ENCODE data around the gene MCM5.

The MCM5 gene

GRCh38 chr22:35404176-35404575 is 4.2 kb downstream of the MCM5 start:
- DNase-seq, result no peak

- no peak for DNase-seq
Measured at GRCh38 chr22:35406443-35406842, 6.5 kb downstream of the MCM5 start.

GRCh38 chr22:35407362-35407761 is 7.4 kb downstream of the MCM5 start:
- DNase-seq, result no peak

- no peak for DNase-seq
Measured at GRCh38 chr22:35409783-35410662, 10.1 kb downstream of the MCM5 start.

- DNase-seq, result no peak
Measured at GRCh38 chr22:35410663-35411034, 10.7 kb downstream of the MCM5 start.

GRCh38 chr22:35411102-35411501 is 11.2 kb downstream of the MCM5 start:
- no peak for DNase-seq

- no peak for DNase-seq
Measured at GRCh38 chr22:35413624-35414023, 13.7 kb downstream of the MCM5 start.

GRCh38 chr22:35417606-35418005 is 17.7 kb downstream of the MCM5 start:
- DNase-seq, result no peak

GRCh38 chr22:35418088-35418487 is 18.1 kb downstream of the MCM5 start:
- DNase-seq, result no peak

- no peak for DNase-seq
Measured at GRCh38 chr22:35418731-35419130, 18.8 kb downstream of the MCM5 start.

- DNase-seq, result no peak
Measured at GRCh38 chr22:35419756-35420155, 19.8 kb downstream of the MCM5 start.

- no peak for DNase-seq
Measured at GRCh38 chr22:35421121-35421520, 21.2 kb downstream of the MCM5 start.

GRCh38 chr22:35422145-35422544 is 22.2 kb downstream of the MCM5 start:
- DNase-seq, result no peak

- DNase-seq, result no peak
Measured at GRCh38 chr22:35422936-35423335, 23.0 kb downstream of the MCM5 start.

GRCh38 chr22:35424081-35424480 is 24.1 kb downstream of the MCM5 start:
- no peak for DNase-seq

- DNase-seq, result no peak
Measured at GRCh38 chr22:35424761-35425160, 24.8 kb downstream of the MCM5 start.

GRCh38 chr22:35425546-35425945 is 25.6 kb downstream of the MCM5 start:
- DNase-seq, result no peak

- no peak for DNase-seq
Measured at GRCh38 chr22:35425971-35426800, 26.2 kb downstream of the MCM5 start.

GRCh38 chr22:35426801-35427140 is 26.8 kb downstream of the MCM5 start:
- no peak for DNase-seq

- DNase-seq, result no peak
Measured at GRCh38 chr22:35430897-35431322, 31.0 kb downstream of the MCM5 start.

- no peak for DNase-seq
Measured at GRCh38 chr22:35431483-35432227, 31.7 kb downstream of the MCM5 start.

- no peak for DNase-seq
Measured at GRCh38 chr22:35432228-35432905, 32.4 kb downstream of the MCM5 start.

Data from DMS 273 treated with DMSO at 0.1 percent for 48 hours (cell line).